PFSK-1 (cell line): ENCODE measurements around the gene PIGBOS1.

Experiments
- POLR2AphosphoS5 ChIP-seq: IDR thresholded peaks from 2 replicates; pipeline ENCODE4 v1.6.1; 2012; ENCODE audit warnings: low read depth, mild to moderate bottlenecking, control low read depth, low read length, moderate library complexity
- REST ChIP-seq, 2 experiments: IDR thresholded peaks; 2 replicates each; pipeline versions ENCODE4 v1.6.1 to v1.8.0; 2011 to 2012; ENCODE audit warnings: low read depth in 2 of 2, low read length in 2 of 2, control low read depth in 1 of 2, inconsistent platforms in 1 of 2, mild to moderate bottlenecking in 1 of 2, moderate library complexity in 1 of 2; ENCODE audit not compliant: insufficient read depth in 1 of 2
- SIN3A ChIP-seq: IDR thresholded peaks from 2 replicates; pipeline ENCODE4 v1.6.1; 2012; ENCODE audit warnings: mild to moderate bottlenecking, low read length, moderate library complexity, borderline replicate concordance; ENCODE audit not compliant: insufficient read depth

GRCh38 chr15:55360256-55360655 lies 41.3 kb upstream of the PIGBOS1 start:
- TF ChIP-seq POLR2AphosphoS5 (no peak), REST (IDR thresholded peaks at IDR 0.05; ENCODE audit: insufficient read depth in 1 of 2, low read depth in 2 of 2, low read length in 2 of 2) (no peak), SIN3A (no peak)
